ENCODE data around the gene C9orf153.

Gene C9orf153

GRCh38 chr9:86187121-86187520 lies 72.3 kb downstream of the C9orf153 start:
- DNase-seq (ENCODE audit: low read depth, low spot score) = no peak

GRCh38 chr9:86186696-86187095 lies 72.8 kb downstream of the C9orf153 start:
- DNase-seq (ENCODE audit: low read depth, low spot score) = no peak

GRCh38 chr9:86185872-86186271 lies 73.6 kb downstream of the C9orf153 start:
- no peak for DNase-seq (ENCODE audit: low read depth, low spot score)

- DNase-seq (ENCODE audit: low read depth, low spot score) = no peak
Observed at GRCh38 chr9:86184138-86184524, 75.3 kb downstream of the C9orf153 start.

- DNase-seq (ENCODE audit: low read depth, low spot score) = no peak
Observed at GRCh38 chr9:86183229-86184137, 76.0 kb downstream of the C9orf153 start.

GRCh38 chr9:86181379-86182315 lies 77.8 kb downstream of the C9orf153 start:
- DNase-seq (ENCODE audit: low read depth, low spot score) = no peak

- DNase-seq (ENCODE audit: low read depth, low spot score) = no peak
Observed at GRCh38 chr9:86178503-86178902, 81.0 kb downstream of the C9orf153 start.

GRCh38 chr9:86177995-86178394 lies 81.5 kb downstream of the C9orf153 start:
- no peak for DNase-seq (ENCODE audit: low read depth, low spot score)

DNA sequence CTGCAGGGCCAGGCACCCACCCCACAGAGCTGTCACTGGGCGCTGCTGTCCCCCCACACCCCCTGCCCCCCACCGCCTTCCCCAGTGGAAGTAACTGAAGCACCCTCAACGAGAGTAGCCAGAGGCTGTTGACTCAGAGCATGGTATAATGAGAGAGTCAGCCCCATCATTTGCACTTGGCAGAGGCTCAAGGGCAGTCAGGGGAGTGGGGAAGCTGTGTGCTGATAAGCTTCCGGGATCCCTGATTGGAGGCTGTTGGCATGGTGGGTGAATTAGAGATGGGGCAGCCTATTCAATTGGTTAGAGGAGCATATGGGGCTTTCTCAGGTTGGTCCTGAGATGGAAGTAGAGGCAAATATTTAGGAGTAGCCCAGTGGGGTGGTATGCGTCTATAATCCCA lies 83.0 kb downstream of the C9orf153 start:
- no peak for DNase-seq (ENCODE audit: low read depth, low spot score)

DNA sequence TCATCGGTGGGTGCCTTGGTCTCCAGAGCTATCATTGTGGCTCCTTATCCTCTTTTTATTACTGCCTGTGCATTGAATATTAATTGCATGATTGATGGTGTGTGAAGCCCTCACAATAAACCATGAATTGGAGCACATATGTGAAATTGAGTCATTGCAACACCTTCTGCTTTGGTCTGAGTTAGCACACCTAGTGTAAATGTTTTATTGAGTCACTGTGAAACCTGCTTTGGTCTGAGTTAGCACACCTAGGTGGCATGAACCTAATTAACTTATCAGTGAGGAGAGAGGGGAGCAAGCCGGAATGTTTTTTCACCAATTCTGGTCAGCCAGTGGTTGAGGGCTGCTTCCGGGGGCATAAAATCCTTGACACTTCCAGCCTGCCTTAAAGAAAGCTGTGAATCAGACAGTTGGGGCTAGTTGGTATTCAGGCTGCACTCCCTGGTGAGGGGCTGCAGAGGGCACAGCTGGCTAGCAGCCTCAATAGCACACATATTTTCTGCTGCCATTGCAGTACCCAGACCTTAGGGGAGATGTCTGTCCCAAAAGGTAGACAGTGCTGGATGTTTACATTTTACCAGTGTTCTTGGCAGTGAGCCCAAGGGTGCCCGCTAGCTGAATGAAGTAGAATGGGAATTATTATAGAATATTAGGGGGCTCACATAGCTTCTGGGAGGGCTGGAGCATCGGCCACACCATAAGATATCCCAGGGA lies 83.6 kb downstream of the C9orf153 start:
- no peak for DNase-seq (ENCODE audit: low read depth, low spot score)

DNA sequence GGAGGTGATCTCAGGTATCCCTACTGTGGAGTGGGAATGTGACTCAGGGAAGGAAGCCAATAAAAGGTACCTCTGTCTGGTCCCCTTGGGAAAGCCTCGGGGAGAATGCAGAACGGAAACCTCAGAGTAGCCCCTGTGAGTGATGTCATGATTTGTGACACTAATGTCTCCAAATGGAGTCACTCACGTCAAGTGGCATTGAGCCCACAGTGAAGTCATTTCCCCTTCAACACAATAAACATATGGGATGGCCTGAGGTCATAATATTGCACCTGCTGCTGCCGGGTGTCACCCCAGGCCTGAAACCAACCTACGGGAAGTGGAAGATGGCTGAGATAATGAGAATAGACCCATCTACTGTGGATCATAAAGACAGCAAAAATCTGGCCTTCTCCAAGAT lies 84.2 kb downstream of the C9orf153 start:
- DNase-seq (ENCODE audit: low read depth, low spot score) = no peak
